Endodermal cell (in vitro differentiated cells): Measurements from ENCODE around the gene SPRY2. TPM values are rescaled to one million over a fixed set of nuclear protein-coding genes. Genes with fewer than 3 reads are reported as not detected.

ENCODE experiments used
- DNase-seq: peaks from one replicate; pipeline ENCODE4 v3.0.0-alpha.2; 2017
- H3K27ac ChIP-seq: 2 replicates; pipeline ENCODE4 v1.5.1; 2013; ENCODE audit warnings: mild to moderate bottlenecking, low read depth, low read length, moderate library complexity
- H3K27me3 ChIP-seq: 2 replicates; pipeline ENCODE4 v1.6.1; 2013; ENCODE audit warnings: mild to moderate bottlenecking, low read length, moderate library complexity; ENCODE audit not compliant: insufficient read depth, control insufficient read depth, poor library complexity, severe bottlenecking
- H3K36me3 ChIP-seq: 2 replicates; pipeline ENCODE4 v1.7.0; 2013; ENCODE audit warnings: mild to moderate bottlenecking, low read length, moderate library complexity; ENCODE audit not compliant: control insufficient read depth, insufficient read depth
- H3K4me1 ChIP-seq: one replicate; pipeline ENCODE4 v1.7.0; 2013; ENCODE audit warnings: low read length; ENCODE audit not compliant: control insufficient read depth, insufficient read depth
- H3K4me3 ChIP-seq: 2 replicates; pipeline ENCODE4 v1.5.1; 2013; ENCODE audit warnings: mild to moderate bottlenecking, low read length, moderate library complexity
- H3K9ac ChIP-seq: 2 replicates; pipeline ENCODE4 v1.6.1; 2013; ENCODE audit warnings: mild to moderate bottlenecking, low read length, moderate library complexity; ENCODE audit not compliant: poor library complexity, severe bottlenecking; ENCODE audit errors: extremely low read depth
- H3K9me3 ChIP-seq: 2 replicates; pipeline ENCODE4 v1.6.1; 2013; ENCODE audit warnings: mild to moderate bottlenecking, low read length, moderate library complexity; ENCODE audit not compliant: control insufficient read depth
- H3K27ac Mint-ChIP-seq: 2 replicates; pipeline ENCODE4 v1.8.0; 2020; ENCODE audit warnings: mixed read lengths
- H3K27me3 Mint-ChIP-seq: 2 replicates; pipeline ENCODE4 v1.8.0; 2021; ENCODE audit warnings: mild to moderate bottlenecking, mixed read lengths; ENCODE audit not compliant: insufficient read depth
- H3K36me3 Mint-ChIP-seq: 2 replicates; pipeline ENCODE4 v1.8.0; 2020; ENCODE audit warnings: low read depth, mixed read lengths
- H3K4me1 Mint-ChIP-seq: 2 replicates; pipeline ENCODE4 v1.8.0; 2020; ENCODE audit warnings: mixed read lengths
- H3K4me3 Mint-ChIP-seq: 2 replicates; pipeline ENCODE4 v1.8.0; 2020; ENCODE audit warnings: mild to moderate bottlenecking, moderate library complexity, mixed read lengths
- H3K9me3 Mint-ChIP-seq: 2 replicates; pipeline ENCODE4 v1.8.0; 2020; ENCODE audit warnings: mild to moderate bottlenecking, mixed read lengths
- WGBS, 2 experiments: methylation state at CpG; one replicate each; pipeline versions ENCODE4 v1.1.5 to v1.1.7; 2013; ENCODE audit warnings: missing lambda C conversion rate in 2 of 2, mixed read lengths in 1 of 2; ENCODE audit not compliant: insufficient coverage in 1 of 2, insufficient read length in 1 of 2; 5-methylcytosine and 5-hydroxymethylcytosine counted together
- total RNA-seq, 2 donors: library from RNA; stranded (reverse); fragmentation: NEBNext Ultra II Directional in 1 of 2; extraction: Animal tissue kit (Norgen Biotek cat#: 25700) in 1 of 2; gene quantifications; 2 replicates in 1 of 2; 3 replicates in 1 of 2; pipeline ENCODE4 v1.2.1, GENCODE V29; 2021
- TF ChIP-seq, protein P1 (sequence below): fragments of 200-600 bp; sonication (generic); conservative IDR thresholded peaks from 2 replicates; pipeline ENCODE4 v1.5.0; 2021; ENCODE audit warnings: antibody characterized with exemption, mild to moderate bottlenecking

The SPRY2 gene
- total RNA-seq, 2 donors from 2014 or later, result 87.7 to 96.9 TPM

DNA sequence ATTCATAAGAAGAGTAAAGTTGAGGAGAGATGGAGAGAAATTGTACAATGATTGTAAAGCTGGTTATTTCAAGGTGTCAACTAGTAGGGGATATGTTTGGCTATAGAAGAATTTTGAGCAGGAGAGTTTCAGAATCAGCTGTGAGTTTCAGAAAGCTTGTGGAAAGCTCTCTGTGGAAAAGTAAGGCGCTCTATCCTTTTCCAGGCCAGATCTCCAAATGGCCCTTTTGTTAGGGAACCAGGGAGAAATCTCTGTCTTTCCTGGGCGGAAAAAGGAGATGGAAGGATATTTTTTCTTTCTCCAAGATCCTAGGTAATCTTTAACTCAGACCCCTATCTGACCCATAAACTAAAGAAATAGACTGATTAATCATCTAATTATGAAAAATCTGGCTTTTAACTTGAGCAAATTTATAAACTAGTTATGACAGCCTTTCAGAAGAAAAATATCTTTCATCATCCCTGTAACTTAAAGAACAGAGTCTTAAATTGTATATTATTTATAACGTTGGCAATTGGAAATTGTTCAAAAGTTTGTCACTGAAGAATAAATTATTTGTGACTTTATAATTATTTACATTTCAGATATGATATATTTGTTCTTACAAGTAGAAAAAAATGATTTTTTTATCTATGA, 34.5 kb downstream of the SPRY2 start:
- Mint-ChIP-seq H3K36me3 (peaks cover 17% of the 10 kb centered on the region), H3K4me3 (no peak overlapping the region), H3K27me3 (no peaks in the 10 kb centered on the region), H3K27ac (no peak overlapping the region), H3K4me1 (peaks cover 3% of the 10 kb centered on the region), H3K9me3 (no peaks in the 10 kb centered on the region)
- no peak for DNase-seq
- no peak overlapping the region for H3K27ac ChIP-seq
- no peak overlapping the region for H3K4me3 ChIP-seq
- H3K4me1 ChIP-seq, result no peaks in the 10 kb centered on the region
- no peaks in the 10 kb centered on the region for H3K9me3 ChIP-seq
- no peak overlapping the region for H3K9ac ChIP-seq
- 94% methylated on average over 1 of the region's 3 CpGs; no CpG with 5 or more reads in 1 of the 2 experiments for WGBS, 2 experiments
- no peaks in the 10 kb centered on the region for H3K36me3 ChIP-seq
- no peaks in the 10 kb centered on the region for H3K27me3 ChIP-seq
- TF ChIP-seq, protein P1, sequence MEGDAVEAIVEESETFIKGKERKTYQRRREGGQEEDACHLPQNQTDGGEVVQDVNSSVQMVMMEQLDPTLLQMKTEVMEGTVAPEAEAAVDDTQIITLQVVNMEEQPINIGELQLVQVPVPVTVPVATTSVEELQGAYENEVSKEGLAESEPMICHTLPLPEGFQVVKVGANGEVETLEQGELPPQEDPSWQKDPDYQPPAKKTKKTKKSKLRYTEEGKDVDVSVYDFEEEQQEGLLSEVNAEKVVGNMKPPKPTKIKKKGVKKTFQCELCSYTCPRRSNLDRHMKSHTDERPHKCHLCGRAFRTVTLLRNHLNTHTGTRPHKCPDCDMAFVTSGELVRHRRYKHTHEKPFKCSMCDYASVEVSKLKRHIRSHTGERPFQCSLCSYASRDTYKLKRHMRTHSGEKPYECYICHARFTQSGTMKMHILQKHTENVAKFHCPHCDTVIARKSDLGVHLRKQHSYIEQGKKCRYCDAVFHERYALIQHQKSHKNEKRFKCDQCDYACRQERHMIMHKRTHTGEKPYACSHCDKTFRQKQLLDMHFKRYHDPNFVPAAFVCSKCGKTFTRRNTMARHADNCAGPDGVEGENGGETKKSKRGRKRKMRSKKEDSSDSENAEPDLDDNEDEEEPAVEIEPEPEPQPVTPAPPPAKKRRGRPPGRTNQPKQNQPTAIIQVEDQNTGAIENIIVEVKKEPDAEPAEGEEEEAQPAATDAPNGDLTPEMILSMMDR, result no peak

DNA sequence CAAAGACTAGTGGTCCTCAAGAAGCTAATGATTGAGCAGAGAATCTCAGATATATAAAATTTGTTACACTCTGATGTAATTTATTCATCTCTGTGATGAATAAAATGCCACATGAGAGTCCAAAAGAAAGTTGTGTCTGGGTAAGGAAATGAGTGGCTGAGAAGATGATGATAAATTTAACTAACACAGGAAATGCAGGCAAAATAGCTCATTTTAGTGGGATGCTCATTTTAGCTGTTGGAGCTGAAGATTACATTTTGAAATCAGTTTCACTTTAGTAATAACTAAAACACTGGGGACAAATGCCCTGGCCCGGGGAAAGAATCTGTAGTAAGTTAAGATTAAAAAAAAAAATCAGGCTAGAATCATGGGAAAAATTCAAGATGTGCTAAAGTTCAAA, 35.2 kb downstream of the SPRY2 start:
- no peaks in the 10 kb centered on the region for H3K27me3 Mint-ChIP-seq
- Histone ChIP-seq H3K27ac (no peak overlapping the region), H3K36me3 (no peaks in the 10 kb centered on the region), H3K4me3 (no peak overlapping the region), H3K9ac (no peak overlapping the region), H3K4me1 (no peaks in the 10 kb centered on the region), H3K9me3 (no peaks in the 10 kb centered on the region), H3K27me3 (peaks cover 6% of the 10 kb centered on the region)
- H3K9me3 Mint-ChIP-seq, result no peaks in the 10 kb centered on the region
- H3K36me3 Mint-ChIP-seq, result peaks cover 20% of the 10 kb centered on the region
- H3K4me3 Mint-ChIP-seq, result no peak overlapping the region
- DNase-seq, result no peak
- peaks cover 3% of the 10 kb centered on the region for H3K4me1 Mint-ChIP-seq
- TF ChIP-seq, protein P1, result no peak
- H3K27ac Mint-ChIP-seq, result no peak overlapping the region
- 93% methylated on average over 1 of the region's 1 CpG; no CpG with 5 or more reads in 1 of the 2 experiments for WGBS, 2 experiments

DNA sequence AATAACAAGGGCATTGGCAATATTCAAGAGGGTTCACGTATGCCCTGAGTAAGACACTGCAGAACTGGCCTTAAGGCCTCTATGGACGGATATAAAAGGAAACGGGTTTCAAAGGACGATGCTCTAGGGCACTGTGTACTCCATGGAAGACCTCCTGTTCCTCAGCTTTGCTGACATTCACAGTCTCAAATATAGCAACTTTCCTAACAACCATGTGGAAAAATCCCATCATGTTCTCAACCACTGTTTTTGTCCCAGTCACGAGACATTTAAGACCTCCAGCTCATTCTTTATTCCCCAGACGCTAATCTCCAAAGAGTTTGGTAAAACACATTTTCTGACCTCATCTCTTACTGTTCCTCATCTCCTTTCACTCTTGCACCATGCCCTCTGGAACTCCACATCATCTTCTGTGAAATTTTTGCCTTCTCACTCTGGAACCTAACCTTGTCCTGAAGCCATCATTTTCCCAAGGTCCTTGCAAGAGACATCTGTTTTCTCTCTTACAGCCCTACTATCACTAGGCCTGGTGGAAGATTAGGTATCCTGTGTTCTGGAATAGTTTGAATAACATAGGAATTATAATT, 37.6 kb downstream of the SPRY2 start:
- H3K27ac Mint-ChIP-seq, result no peak overlapping the region
- H3K4me3 ChIP-seq, result no peak overlapping the region
- no peak for DNase-seq

More for the DNA sequence above, 37.6 kb downstream of the SPRY2 start:
- H3K27me3 Mint-ChIP-seq, result no peaks in the 10 kb centered on the region
- TF ChIP-seq, protein P1, result no peak
- H3K9me3 Mint-ChIP-seq, result no peaks in the 10 kb centered on the region
- 84 to 87% methylated on average over 4 to 6 of the region's 6 CpGs for WGBS, 2 experiments
- Histone ChIP-seq H3K27ac (no peak overlapping the region), H3K27me3 (peaks cover 8% of the 10 kb centered on the region), H3K4me1 (peaks cover 9% of the 10 kb centered on the region), H3K9ac (no peak overlapping the region), H3K9me3 (no peaks in the 10 kb centered on the region), H3K36me3 (no peaks in the 10 kb centered on the region)
- peaks cover 14% of the 10 kb centered on the region for H3K36me3 Mint-ChIP-seq
- peaks cover 13% of the 10 kb centered on the region for H3K4me1 Mint-ChIP-seq
- no peak overlapping the region for H3K4me3 Mint-ChIP-seq
